GM12874 (cell line): ENCODE data around the gene TUBA1C.

Experiments used
- CTCF ChIP-seq: IDR thresholded peaks from 2 replicates; pipeline ENCODE4 v1.5.1; 2011; ENCODE audit warnings: low read depth, mild to moderate bottlenecking, control low read depth, low read length, moderate library complexity; ENCODE audit not compliant: insufficient read depth

Gene TUBA1C

GRCh38 chr12:49287876-49288275 is 23.0 kb downstream of the TUBA1C start:
- TF ChIP-seq CTCF = no peak

- peak; percentile 80 for TF ChIP-seq CTCF
Observed at GRCh38 chr12:49288412-49288853, 23.6 kb downstream of the TUBA1C start.

- TF ChIP-seq CTCF = no peak
Observed at GRCh38 chr12:49288922-49289555, 24.2 kb downstream of the TUBA1C start.

GRCh38 chr12:49292729-49293055 is 27.8 kb downstream of the TUBA1C start:
- TF ChIP-seq CTCF = no peak

GRCh38 chr12:49293056-49293956 is 28.4 kb downstream of the TUBA1C start:
- no peak for TF ChIP-seq CTCF

- TF ChIP-seq CTCF = no peak
Observed at GRCh38 chr12:49294086-49294803, 29.4 kb downstream of the TUBA1C start.

GRCh38 chr12:49294804-49295081 is 29.9 kb downstream of the TUBA1C start:
- TF ChIP-seq CTCF = no peak
